NCI-H1092 treated with DMSO at 0.1 percent for 48 hours (cell line): ENCODE results near the gene CDC42EP1.
"Not testable (repeated sequence)": the region's sequence is repeated elsewhere in the genome, so short reads cannot be mapped to it uniquely, and the experiment has no call there.

Experiments used
- DNase-seq: peaks from one replicate; lab custom pipeline; 2025; lab: John Stamatoyannopoulos, UW

Gene CDC42EP1

DNA sequence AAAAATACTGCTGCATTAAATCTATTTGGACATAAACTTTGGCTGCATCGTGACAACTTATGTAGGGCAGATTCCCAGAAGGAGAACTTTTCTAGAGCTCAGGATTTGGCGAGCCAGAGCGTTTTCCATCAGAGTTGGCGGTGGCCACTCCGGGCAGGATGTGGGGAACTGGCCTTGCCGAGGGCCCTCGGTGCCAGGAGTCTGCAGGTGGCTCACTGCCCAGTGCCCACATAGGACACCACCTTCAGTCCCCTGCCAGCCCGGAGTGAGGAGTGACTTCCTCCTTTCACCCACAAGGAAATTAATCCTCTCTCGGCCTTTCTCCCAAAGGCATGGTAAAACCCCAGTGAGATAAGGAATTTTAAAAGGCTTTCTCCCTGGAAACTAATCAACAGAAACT, 21.2 kb downstream of the CDC42EP1 start:
- DNase-seq: no peak

DNA sequence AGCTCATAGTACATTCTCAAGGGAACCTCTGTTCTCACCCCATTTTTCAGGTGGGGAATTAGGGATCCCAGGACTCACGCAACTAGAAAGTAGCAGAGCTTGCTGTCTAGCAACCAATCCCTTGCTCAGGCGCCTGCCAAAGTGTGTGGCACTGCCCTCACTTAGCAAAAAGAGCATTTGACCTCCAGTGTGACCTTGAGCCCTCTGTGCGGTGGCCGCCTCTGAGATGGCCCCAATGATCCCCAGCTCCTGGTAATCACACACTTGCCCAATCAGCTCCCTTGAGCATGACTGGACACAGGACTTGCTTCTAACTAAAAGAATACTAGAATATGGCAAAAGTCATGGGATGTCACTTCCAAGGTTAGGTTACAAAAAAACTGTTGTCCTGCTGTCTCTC, 22.2 kb downstream of the CDC42EP1 start:
- DNase-seq: no peak

DNA sequence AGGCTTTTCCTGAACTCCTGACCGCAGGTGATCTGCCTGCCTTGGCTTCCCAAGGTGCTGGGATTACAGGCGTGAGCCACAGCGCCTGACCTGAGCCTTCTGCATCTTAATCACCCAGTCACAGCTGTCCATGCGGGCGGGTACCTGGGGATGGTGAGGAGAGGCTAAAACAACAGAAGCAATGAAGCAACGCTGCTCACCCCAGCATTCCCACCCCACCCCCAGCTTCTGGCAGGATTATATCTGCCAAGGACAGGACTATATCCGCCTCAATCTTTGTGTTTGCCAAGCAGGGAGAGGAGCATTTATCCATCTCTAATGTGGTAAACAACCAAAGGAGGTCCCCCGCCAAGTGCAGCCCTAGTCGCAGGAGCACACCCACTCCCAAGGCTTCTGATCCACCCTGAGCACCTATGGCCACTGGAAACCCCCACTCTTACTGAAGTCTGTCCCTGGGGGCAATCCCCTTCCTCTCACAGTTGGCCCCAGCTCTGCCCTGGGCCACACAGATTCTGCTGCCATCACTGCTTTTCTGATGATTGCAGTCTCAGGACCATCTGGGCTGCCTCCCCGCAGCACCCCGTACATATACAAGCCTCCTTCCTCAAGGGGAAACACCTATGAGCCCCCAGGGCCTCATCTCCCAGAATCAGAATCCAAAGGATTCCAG, 28.4 kb downstream of the CDC42EP1 start:
- DNase-seq: no peak

DNA sequence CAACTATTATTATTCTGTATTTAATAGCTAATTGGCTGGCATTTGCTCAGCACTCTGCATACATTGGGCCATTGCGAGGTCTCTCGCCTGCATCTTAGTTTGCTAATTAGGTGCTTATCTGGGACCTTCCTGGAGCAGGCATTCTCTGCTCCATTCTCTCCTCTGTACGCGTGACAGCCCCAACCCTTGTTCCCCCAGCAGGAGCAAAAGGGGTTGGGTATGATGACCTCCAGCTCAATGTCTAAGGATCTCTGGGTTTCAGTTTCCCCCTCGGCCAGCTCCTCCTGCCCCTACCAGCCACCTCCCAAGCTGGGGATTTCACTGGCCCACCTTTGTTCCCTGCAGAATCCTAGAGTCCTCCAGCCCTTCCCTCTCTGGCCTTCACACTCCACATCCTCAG, 29.4 kb downstream of the CDC42EP1 start:
- DNase-seq: no peak

DNA sequence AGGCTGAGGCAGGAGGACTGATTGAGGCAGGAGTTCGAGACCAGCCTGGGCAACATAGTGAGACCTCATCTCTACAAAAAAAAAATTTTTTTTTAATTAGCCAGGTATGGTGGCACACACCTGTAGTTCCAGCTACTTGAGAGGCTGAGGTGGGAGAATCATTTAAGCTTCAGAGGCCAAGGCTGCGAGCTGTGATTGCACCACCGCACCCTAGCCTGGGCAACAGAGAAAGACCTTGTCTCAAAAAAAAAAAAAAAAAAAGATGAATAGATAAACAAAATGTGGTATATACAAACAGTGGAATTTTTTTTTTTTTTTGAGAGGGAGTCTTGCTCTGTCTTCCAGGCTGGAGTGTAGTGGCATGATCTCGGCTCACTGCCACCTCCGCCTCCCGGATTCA, 30.8 kb downstream of the CDC42EP1 start:
- DNase-seq: not testable (repeated sequence)

DNA sequence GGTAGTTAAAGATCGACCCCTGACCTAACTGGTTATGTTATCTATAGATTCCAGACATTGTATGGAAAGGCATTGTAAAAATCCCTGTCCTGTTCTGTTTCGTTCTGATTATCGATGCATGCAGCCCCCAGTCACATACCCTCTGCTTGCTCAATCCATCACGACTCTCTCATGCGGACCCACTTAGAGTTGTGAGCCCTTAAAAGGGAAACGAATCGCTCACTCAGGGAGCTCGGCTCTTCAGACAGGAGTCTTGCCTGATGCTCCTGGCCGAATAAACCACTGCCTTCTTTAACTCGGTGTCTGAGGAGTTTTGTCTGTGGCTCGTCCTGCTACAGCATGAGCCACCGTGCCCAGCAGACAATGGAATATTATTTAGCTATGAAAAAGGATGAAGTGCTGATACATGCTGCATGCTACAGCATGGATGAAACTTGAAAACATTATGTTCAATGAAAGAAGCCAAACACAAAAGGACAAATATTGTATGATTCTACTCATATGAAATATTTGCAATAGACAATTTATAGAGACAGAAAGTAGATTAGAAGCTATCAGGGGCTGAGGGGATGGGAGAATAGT, 31.6 kb downstream of the CDC42EP1 start:
- DNase-seq: no peak

DNA sequence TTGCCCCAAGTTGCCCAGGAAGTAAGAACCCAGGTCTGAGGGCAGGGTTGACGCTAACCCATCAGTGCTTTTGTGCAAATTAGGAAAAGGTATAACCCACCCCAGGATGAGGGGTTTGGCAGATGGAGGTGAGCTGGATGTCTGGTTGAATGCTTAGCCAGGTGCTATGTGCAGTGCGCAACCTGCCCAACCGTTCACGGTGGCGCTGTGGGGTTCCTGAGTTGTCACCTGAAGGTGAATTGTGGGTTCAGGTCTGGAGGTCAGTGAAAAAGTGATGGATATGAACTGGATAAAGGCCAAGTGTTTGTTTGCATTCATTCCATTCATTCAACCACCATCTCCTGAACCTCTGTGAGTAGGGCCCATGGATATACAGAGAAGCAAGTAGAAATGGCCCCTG, 34.0 kb downstream of the CDC42EP1 start:
- no peak for DNase-seq

DNA sequence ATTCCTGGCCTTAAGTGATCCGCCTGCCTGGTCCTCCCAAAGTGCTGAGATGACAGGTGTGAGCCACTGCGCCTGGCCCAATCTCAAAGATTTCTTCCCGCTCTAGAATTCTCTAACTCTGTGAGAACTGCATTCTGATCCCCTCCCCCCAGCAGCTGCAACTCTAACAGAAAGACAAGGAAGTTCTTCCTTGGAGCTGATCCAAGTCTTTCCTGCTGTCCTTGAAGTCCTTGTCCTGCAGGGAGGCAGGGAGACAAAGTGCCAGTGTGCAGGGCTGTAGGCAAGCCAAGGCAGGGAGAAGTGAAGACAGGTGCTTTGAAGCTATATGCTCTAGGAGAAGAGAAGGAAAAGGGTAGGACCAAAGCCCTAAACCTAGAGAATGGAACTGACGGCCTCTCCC, 38.9 kb downstream of the CDC42EP1 start:
- DNase-seq: no peak

DNA sequence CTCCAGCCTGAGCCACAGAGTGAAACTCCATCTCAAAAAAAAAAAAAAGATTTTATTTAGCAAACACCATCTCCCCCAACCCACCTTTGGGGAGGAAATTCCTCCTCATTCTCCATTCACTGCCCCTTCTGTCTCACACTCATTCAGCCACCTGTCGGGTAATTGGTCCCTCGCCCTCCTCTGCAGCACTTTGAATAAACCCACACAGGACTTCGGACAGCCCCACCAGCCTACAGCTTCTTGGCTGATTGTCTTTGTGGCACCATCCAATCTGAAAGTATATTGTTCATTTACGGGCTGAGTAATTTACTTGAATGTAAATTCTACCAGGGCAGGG, 40.9 kb downstream of the CDC42EP1 start:
- DNase-seq: no peak

DNA sequence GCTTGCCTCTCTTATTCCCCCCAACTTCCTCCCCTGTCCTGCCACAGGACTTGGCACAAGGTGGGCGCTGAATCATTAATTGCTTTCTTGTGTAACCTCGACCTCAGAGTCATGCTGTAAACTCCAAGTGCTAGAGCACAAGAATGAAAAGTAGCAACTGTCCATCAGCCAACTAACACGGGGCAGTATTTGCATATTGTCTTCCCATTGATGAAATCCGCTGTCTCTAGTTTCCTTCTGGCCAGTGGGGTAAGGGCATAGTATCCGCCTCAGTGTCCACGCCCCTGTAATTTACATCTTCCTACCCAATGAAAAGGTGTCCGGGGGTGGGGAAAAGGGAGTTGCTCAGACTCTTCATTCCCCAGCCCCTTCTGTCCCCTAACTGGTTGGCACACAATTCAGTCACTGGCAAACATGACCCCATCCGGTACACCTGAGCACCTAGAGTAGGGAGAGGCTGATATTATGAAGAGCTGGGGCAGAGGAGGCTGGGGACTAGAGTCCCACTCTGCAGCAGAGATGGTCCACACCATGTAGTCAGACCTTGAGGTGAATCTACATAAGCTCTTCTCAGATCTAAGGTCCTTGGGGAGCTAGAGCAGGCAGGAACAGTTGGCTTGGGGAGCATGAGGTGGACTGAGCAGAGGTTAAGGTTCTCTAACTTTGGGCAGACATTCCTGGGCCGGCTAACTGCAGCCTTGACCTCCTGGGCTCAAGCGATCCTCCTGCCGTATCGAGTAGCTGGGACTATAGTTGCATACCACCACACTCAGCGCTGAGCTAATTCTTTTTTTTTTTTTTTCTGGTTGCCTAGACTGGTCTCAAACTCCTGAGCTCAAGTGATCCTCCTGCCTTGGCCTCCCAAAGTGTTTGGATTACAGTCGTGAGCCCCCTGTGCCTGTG, 41.5 kb downstream of the CDC42EP1 start:
- DNase-seq: no peak

DNA sequence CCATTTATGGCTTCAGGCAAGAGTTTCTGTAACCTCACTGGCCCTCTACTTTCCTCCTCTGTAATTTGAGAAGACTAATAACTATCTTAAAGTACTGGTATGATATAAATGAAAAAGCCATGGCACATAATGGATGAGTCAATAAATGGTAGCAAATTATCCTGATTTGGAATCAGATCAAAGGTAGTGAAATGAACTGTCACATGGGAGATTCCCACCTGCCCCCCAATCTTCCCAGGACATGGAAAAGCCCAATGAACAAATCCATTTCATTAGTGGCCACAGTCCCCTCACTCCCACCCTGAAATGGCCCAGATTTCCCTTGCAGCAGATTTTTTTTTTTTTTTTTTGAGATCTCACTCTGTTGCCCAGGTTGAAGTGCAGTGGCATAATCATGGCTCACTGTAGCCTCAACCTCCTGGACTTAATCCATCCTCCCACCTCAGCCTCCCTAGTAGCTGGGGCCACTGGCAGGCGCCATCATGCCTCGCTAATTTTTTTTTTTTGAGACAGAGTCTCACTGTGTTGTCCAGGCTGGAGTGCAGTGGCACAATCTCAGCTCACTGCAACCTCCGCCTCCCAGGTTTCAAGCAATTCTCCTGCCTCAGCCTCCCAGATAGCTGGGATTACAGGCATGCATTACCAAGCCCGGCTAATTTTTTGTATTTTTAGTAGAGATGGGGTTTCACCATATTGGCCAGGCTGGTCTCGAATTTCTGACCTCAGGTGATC, 42.4 kb downstream of the CDC42EP1 start:
- DNase-seq: not testable (repeated sequence)

DNA sequence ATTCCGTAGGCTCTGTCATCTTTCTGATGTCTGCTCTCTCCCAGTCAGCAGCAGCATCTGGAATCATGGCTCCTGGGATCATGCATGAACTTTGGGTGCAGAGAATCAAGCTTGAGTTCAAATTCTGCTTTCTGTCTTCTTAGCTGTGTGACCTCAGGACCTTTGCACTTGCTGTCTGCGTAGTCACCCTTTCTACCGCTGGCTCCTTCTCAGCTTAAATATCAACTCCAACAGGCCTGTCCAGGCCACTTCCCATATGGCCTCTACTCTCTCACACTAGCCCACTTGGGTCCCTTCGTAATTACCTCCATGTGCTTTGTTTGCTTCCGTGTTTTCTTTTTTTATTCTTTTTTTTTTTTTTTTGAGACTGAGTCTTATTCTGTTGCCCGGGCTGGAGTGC, 43.8 kb downstream of the CDC42EP1 start:
- DNase-seq: no peak

DNA sequence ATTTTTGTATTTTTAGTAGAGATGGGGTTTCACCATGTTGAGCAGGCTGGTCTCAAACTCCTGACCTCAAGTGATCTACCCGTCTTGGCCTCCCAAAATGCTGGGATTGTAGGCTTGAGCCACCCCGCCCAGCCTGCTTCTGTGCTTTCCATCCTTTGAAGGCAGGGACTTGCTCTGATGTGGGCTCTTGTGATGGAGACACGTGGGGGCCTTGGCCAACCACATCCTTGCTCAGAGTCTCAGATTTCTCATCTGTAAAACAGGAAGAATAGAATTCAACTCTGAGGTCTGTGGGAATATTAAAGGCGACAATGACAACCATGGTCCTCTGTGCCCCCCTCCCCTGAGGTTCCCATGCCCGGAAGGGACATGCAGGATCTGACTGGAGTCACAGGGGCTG, 44.6 kb downstream of the CDC42EP1 start:
- DNase-seq: no peak

DNA sequence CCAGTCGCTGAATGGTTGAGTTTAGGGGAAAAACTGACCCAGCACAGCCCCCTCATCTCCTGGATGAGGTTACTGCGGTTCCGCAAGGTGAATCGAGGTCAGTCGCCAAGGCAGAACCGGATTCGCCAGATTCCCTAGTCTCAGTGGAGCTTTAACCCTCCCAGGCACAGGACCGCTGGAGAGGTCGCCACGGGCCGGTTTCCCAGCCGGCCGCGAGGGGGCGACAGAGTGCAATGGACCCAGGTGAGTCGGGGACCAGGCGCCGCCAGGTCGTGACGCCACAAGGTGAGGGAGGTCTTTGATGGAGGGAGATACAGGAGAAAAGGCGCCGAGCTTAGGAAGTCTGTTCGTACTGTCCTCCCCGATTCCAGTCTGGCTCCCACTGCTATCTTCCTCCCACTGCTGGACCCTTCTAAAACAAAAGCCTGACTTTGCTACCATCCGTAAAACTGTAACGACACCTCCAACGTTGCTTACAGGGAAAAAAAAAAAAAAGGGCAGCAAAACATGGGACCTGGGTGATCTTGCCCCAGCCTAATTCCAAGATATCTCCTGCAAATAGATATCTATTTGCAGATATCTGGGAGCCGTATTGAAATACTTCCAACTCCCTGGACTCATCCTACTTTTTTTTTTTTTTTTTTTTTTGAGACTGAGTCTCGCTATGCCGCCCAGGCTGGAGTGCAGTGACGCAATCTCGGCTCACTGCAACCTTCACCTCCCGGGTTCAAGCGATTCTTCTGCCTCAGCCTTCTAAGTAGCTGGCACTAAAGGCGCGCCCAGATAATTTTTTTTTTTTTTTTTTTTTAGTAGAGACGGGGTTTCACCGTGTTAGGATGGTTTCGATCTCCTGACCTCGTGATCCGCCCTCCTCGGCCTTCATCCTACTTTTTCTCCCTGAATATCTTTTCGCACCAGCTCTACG, 47.0 kb downstream of the CDC42EP1 start:
- DNase-seq: peak; percentile 77

DNA sequence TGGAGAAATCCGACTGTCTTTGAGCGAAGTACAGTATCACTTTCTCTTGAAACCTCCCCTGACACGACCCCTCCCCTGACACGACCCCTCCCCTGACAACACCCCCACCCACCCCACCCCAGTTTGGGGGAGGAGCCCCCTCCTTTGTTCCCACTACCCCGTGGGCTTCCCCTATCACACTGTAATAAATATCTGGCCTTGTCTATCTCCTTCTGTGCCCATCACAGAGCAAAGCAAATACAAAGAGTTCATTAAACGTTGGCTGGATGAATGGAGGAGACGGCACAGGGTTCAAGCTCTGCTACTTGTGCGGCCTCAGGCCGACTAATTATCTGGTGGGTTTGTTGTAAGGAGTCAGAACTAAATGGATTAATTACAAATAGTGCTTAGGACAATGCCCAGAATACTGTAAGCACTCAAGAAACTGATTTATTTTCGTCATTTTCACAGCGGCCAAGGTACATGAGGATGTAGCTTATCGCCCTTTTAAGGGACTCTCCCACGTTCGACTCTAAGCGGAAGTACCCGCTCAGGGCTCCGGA, 47.7 kb downstream of the CDC42EP1 start:
- DNase-seq: peak; percentile 93

DNA sequence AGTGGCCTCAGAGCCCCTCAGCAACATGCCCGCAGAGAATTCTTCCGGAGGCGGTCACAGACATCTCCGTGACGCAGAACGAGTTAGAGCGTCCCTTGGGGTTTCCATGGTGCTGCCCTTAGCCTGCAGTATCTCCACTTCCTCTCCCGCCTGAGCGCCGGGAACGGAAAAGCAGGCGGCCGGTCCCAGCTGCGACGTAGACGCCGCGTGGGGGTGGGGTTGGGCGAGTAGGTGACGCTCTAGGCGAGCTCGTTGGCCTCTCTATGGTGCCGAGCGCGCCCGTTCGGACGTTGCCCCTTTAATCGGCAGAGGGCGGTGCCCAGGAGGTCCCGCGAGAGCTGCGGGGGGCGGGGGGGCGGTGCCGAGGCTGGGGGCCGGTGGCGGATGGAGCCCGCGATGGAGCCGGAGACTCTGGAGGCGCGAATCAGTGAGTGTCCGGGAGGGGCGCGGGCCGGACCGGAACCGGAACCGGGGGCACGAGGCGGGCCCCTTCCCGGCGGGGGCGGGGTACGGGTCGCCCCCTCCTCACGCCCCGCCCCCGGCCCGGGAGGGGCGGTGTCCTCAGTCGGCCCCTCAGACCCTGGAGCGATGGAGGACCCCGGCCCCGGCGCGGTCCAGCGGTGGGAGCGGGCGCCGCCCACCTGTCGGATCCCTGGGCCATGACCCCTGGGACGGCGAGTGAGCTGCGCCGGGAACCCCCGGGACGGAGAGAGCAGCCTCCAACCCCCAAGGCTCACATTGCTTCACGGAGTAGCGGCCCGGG, 48.4 kb downstream of the CDC42EP1 start, which contains the start of gene GGA1:
Gene GGA1, plus strand, starts transcription at position 358 of the 763 bp plus-strand sequence. Its CDS starts 27 bp downstream, at position 385.
- DNase-seq: peak; percentile 99

DNA sequence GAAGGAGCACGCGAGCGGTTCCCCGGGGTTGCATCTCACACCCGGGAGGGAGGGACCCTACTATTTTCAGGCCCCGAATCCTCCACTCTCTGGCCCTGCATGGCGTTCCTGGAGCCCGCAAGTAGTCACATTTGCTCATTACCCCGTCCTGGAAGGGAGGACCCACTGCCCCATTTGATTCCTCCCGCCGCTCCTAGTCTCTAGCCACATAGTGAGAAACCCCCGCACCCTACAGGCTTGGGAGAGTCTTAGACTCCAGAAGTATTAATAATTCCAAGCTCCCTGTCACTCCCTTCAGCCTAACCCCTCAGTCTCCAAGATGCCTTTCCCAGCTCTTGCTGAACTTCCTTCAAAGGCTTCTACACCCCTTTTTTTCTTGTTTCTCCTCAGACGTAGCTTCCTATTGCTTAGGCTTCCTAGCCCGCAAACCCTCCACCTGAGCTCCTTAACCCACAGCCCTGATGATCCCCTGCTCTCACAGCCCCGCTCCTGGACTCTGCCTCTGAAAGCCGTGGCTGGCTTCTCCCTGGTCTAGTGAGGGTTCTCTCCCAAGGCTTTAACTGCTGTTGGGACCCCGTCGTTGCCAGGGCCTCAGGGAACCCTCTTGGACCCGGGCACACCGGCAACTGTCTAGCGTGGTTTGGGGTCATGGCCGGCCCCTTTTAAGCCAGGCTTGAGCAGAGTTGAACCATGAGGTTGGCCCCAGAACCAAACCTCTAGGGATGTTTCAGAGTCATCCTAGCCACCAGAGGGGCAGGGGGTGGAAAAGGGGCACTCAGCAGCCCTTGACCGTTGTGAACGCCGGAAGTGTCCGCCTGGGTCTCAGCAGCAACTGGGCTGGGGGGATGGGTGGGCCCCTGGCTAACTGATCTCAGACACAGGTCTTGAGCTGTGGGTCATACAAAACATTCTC, 49.2 kb downstream of the CDC42EP1 start:
- DNase-seq: no peak

DNA sequence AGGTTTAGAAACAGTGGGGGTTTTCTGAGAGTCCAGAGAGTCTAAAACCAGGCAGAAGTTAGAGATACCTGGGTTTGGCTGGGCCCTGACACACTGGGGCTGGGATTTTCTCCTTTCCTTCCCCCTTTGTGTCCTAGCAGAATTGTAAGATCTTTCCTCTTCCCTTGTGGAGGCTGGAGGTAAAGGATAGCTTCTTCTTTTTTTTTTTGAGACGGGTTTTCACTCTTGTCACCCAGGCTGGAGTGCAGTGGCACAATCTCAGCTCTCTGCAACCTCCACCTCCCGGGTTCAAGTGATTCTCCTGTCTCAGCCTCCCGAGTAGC, 49.8 kb downstream of the CDC42EP1 start:
- DNase-seq: not testable (repeated sequence)

DNA sequence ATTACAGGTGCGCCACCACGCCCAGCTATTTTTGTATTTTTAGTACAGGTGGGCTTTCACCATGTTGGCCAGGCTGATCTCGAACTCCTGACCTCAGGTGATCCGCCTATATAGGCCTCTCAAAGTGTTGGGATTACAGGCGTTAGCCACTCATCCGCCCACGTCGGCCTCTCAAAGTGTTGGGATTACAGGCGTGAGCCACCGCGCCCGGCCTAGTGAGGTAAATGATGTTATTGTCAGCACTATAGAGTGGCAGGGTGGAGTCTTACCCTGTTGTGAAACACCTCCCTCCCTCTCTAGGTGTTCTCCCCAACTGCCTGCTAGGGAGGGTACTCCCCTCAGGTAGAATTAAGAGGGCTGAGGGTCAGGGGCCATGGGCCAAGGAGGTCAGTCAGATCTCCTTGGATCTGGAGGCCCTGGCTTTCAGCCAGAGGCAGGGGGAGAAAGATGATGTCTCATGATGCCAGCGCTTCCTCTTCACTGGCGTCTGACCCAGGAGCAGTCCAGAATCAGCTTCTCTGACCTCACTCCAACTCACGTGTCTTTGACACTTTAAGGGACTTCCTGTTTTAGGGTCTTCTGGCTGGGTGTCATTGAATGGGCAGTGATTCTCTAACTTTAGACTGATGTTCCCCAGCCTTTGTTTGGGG, 50.3 kb downstream of the CDC42EP1 start:
- DNase-seq: no peak
